ENCODE data around the gene OARD1.
"Not testable (repeated sequence)": the region's sequence is repeated elsewhere in the genome, so short reads cannot be mapped to it uniquely, and the experiment has no call there.

OARD1 gene, protein sequence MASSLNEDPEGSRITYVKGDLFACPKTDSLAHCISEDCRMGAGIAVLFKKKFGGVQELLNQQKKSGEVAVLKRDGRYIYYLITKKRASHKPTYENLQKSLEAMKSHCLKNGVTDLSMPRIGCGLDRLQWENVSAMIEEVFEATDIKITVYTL

DNA sequence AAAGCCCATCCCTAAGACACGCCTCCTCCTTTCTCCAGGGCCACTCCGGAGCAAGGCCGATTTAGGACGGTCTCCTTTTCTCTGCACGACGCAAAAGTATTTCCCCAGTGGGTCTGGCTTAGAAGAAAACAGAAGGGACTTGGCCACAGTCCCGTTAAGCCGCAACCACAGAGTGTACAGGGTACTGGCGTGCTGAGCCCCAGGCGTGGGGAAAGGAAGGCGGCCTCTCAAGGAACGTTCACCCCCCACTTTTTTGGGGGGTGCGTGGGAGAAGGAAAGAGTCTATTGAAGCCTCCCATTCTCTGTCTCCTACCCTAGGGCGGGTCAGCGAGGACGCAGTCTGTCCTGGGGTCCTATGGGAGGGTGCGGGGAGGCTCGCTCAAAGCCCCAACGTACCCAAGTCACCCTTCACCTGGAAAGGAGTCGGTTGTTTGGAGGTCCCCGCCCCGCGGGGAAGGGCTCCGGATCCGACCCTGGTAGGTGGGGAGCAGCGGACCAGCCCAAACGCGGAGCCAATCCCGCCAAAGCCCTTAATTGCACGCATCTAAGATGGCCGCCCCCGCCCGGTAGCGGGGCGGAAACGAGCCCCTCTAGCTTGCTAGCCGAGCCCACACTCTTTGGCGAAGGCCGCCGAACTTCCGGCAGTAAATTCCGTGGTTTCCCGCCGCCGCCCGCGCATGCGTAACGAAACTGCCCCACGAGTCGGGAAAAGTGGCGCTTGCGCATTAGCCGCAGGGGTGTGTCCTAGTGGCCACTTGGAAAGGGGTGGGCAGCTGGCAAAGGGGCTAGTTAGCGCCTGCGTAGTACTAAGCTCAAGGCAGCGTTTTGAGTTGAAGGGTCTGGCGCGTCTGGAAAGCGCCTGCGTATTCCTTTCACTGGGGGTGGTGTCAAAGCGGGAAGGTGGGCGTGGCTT lies at the start of gene OARD1:
Gene OARD1 (minus strand): TSS at position 434 of the 913 bp plus-strand sequence. CDS start 722 bp downstream, outside the sequence.
- DNase-seq = peak; percentile 100

DNA sequence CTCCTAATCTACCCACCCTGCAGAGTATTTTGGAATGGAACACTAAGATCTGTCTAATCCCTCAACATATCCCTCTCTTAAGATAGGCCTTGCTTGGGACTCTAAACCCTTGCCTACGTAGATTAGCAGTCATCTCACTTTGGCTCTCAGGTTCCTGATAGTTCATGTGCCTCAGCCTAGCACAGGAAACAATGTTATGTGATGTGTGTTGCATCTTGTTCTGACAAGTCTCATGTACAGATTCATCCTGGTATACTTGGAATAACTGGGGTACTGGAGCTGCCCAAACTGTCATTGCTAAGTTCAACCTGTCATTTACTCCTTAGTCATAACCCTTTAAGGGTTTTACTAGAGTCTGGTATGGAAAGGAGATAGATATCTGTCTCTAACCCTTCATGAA lies 47.9 kb upstream of the OARD1 start:
- no peak for DNase-seq

DNA sequence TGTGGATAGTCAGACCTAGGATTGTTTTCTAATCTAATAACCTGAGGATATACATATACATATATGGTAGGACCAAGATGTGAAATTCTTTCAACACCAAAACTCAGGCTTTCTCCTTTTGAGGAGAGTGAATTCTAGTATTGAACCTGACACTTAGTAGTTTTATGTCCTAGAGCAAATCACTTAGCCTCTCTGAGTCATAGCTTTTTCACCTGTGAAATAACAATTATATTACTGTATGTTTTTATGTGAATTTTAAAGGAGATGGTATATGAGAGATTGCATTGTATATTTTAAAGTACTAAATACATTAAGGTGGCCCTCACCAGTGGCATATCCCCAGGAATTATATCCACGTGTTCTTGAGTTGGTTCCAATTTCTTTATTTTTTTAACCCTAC lies 47.4 kb upstream of the OARD1 start:
- DNase-seq = no peak

DNA sequence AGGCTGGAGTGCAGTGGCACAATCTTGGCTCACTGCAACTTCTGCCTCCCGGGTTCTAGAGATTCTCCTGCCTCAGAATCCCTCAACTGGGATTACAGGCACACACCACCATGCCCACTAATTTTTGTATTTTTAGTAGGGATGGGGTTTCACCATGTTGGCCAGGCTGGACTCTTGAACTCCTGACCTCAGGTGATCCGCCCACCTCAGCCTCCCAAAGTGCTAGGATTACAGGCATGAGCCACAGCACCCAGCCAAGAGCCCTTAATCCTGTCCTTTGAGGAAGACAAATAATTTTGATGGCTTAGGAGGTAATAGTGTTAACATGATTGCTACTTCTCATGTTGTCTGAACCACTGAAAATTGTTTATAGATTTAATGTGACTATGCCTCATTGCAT lies 42.9 kb upstream of the OARD1 start:
- not testable (repeated sequence) for DNase-seq

DNA sequence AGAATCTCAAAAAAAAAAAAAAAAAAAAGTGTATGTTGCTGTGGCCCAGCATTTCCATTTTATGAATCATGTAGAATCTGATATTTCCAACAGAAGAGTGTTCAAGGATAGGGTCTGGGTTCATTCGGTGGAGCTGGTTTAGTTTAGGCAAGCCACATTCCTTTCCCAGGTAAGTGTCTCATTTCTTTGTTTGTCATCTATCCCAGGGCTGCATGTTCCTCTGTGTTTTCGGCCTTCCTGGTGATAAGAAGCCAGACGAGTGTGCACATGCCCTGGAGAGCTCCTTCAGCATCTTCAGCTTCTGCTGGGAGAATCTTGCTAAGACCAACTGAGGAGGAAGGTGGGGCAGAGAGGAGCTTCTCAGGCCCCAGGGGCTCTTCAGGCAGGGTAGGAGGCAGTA lies 38.9 kb upstream of the OARD1 start:
- no peak for DNase-seq

DNA sequence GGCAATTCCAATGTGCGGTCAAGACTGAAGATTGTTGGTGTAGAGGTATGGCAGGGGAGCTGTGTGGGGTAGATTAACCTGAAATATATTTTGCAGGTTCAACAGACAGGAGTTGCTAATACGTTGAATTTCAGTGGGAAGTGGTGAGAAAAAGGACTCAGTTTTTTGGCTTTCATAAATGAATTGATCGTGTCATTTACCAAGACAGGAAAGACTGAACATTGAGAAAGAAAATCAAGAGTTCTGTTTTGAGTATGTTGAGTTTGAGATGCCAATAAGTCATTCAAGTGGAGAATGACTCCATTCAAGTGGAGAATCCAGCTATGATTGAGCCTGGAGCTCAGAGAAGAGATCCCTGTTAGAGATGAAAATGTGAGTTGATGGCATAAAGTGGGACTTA lies 31.7 kb upstream of the OARD1 start:
- DNase-seq = no peak

DNA sequence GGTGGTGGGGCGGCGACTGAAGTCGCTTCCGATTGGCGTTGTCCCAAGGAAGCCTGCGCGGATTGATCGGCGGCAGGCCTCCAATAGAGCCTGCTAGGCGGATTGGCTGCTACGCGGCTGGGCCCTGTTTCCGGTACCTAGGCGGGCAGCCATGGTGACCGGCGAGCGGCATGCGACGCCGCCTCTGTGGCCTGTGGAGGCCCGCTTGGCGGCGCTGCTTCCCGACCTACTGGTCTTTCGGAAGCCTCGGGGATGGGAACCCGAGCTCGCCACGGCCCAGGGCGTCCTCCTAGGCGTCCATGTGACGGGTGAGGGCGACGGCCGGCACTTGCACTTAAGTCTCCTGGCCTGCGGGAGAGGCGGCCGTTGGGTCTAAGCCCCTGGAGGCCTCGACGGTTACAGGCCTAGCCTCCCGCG lies 28.7 kb upstream of the OARD1 start:
- no peak for DNase-seq

DNA sequence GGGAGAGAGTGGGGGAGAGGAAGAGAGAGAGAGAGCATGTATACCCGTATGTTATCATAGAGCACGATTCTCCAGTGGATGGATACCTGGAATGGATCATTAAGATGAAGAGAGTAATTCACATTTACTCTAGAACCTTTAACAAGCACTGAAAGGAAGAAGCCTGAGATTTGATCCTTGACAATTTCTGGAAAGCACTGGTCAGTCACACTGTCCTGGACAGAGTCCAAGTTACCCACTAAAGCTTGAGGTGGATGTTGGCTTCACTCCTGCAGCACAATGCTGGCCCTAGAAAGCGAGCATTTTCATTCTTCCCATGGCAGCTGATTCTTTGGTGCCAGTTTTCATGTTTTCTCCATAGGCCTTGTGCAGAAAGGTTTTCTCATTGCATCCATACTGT lies 26.2 kb upstream of the OARD1 start:
- DNase-seq = no peak

DNA sequence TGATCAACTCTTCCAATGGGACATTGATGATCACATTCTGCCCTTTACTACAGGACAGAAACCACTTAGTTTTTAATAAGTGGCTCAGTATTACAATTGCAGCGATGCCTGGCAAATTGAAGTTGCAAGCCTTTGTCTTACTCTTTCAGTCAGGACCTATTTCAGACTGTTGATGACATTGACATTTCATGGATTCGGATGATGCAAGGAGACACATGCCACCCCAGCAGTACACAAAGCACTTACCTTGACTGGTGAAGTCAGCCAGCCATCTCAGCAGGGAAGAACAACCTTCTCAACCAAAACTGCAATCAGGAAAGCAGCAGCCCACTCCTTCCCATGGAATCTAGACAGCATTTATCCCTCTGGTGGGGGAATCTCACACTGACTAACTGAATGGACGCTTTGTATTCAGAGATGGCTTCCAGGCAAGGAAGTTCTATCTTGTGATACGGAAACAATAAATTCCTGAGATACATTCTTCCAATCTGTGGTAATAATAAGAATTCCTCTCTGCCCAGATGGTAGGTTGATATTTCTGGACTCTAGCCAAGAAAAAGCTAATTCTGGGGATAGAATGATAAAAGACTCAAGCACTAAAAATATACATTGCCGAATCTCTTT lies 25.4 kb upstream of the OARD1 start:
- no peak for DNase-seq

DNA sequence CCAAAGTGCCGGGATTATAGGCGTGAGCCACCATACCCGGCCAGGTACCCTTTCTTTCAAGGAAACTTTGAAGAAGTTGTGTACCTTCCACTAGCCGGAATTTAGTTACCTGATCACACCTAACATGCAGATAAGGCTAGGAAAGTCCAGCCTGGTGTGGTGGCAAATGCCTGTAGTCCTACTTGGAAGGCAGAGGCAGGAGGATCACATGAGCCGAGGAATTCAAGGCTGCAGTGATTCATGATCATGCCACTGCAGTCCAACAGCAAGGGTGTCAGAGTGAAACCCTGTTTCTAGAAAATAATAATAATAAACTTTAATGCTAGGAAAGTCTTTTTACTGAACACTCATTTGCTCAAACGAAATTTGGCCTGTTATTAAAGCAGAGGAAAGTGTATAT lies 21.6 kb upstream of the OARD1 start:
- DNase-seq = no peak

DNA sequence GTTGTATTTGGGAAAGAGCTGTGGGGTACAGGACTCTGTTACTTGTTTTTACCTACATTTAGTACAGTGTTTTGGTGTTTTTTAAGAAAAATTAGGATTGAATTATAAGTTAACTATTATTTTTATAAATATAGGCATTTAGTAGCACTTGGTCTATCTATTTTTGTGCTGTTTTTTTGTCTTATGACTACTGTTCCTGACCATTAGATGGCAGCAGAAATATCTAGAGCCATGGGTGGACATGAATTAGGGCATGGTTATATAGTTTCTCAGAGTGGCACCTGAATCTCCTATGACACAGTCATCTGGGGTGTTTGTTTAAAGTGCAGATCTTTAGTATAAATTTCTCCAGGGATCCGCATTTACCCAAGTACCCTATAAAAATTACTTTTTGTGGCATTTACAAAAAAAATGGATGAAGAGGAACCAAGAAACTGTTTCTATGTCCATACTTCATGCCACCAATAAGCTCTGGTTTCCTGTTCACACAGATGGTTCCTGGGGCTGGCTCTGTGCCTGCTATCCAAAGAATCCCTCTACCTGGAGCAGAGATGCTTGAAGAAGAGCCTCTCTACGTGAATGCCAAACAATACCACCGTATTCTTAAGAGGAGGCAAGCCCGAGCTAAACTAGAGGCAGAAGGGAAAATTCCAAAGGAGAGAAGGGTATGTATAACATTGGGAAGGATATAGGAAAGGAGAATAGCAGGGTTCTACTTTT lies 20.4 kb upstream of the OARD1 start:
- no peak for DNase-seq

DNA sequence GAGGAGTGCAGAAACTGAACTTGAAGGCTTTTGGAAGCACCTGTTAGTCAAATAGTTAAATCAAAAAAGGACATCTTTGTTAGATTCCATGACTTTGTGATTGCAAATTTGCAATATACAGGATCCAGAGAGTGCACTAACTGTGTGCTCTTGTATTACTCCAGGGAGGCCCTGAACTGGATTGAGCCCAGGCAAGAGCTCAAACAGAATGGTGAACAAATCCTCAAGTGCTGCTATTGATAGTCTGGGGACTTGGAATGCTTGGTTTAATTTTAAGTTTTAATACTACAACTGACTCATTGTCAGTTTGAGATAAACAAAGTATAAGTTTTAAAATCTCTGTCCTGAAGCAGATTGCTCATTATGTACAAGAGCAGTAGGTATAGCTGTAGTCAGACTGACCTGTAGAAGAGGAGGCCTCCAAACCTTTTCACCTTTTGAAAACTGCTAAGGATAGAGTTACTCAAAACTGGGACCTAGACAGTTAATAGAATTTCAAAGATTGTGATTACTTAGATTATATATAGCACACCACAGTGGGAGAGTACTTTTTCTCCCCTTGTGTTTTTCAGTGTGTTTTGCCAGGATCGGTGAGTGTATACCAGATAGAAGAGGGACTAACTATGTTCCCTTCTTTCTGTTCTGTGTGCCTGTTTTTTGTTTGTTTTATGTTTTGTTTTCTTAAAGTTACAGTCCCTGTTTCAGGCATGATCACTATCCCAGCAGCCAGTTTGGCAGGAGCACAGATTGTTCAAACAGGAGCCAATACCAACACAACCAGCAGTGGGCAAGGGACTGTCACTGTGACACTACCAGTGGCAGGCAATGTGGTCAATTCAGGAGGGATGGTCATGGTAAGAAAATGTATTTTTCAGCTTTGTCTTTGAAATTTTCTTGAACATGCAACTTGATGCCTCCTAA lies 18.9 kb upstream of the OARD1 start:
- DNase-seq = no peak

DNA sequence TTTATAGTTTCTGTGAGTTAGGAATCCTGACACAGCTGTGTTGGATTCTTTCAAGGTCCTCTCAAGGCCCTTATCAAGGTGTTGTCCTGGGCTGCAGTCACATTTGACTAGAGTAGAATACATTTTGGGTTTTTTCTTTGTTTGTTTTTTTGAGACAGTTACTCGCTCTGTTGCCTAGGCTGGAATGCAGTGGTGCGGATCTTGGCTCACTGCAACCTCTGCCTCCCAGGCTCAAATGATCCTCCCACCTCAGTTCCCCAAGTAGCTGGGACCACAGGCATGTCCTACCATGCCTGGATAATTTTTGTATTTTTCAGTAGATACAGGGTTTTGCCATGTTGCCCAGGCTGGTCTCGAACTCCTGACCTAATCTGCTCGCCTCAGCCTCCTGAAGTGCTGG lies 16.3 kb upstream of the OARD1 start:
- DNase-seq = no peak

DNA sequence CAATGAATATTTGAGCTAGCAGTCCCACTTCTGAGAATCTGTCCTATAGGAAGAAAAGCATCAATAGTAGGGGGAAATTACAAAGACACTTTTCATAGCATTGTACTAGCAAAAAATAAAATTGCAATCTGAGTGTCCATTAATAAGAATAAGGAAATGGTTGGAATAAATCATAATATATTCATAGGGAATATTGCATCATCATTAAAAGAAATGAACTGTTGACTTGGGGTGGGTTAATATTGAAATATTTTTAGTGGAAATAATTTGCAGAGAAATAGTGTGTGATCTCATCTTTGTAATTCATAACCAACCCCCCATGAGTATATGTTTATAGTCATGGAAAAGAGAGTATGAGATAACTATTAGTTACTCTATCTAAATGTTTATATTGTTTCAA lies 13.0 kb upstream of the OARD1 start:
- no peak for DNase-seq

DNA sequence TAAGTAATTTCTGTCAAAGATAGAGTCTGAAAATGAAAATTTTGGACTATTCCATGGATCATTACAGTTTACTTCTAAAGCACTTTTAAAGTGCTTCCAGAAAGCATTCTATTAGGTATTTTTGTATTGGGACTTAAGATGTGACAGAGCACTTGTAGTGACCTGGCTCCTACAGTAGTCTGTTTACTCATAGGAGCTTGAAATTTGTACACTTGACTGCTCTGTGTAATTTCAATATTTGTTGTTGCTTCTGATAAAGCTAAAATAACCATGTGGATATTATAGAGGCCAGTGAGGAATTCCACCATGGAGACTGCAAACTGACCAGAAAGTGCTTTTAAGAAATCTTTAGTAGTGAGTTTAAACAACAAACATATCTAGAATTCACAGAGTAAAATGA lies 10.9 kb upstream of the OARD1 start:
- no peak for DNase-seq

DNA sequence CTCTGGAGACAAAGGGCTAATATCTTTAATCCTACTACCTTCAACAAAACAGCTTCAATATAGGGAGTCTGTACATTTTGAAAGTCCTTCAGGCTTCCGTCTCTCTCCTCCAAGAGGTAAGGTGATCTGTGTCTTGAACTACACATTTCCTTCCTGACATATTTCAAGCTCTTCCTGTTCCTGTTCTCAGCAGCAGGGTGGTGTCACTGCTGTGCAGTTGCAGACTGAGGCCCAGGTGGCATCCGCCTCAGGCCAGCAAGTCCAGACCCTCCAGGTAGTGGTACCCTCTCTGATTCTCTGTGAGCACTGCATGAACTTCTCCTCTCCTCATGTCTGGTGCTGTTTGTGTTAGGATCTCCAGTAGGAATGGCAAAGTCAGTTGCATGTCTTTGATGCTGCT lies 8.5 kb upstream of the OARD1 start:
- peak; percentile 71 for DNase-seq

DNA sequence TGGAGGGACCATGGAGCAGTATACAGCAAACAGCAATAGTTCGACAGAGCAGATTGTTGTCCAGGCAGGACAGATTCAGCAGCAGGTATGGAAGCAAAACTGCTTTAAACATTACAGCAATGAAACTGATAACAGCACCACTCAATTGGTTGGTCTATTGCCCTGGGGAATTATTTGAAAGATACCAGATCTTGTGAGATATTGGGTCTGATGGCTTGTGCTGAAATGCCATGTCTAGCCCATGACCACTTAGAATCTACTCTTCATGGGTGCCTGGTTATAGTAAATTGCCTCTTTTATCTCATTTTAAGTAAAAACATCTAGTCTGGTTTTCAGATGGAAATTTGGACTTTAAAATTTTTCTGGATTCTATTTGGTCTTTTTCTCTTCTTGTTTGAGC lies 6.9 kb upstream of the OARD1 start:
- DNase-seq = no peak

DNA sequence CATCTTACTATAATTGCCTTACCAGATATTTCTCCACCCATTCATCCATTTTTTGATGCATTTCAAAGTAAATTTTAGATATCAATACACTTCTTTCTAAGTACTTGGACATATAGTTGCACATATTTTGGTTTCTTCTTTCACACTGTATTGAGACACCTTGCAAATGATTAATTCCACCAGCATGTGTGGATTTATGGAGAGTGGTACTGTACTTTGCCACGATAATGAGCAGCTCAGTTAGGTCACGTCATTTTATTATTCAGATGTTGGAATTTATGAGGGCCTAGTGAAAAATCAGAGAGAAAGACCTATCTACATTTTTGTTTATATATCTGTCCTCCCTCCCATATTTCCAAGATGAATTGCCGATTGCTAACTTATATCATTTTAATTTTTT lies 5.9 kb upstream of the OARD1 start:
- DNase-seq = no peak

DNA sequence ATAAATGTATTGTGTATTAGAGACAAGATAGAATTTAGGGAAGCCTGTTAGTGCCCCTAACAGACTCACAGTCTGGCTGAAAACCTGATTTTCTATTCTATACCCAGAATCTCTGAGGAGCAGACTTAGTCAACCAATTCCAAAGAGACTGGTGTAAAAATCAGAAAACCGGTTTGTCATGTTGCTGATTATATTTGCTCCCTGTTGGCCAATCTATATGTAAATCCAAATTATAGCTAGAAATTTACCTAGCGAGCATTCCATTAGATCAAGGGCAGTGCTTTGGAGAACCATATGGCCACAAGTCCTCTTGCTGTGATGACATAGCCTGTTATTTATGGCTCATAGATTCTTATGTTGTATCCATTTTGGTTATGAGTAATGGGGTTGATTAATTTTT lies 5.4 kb upstream of the OARD1 start:
- no peak for DNase-seq

DNA sequence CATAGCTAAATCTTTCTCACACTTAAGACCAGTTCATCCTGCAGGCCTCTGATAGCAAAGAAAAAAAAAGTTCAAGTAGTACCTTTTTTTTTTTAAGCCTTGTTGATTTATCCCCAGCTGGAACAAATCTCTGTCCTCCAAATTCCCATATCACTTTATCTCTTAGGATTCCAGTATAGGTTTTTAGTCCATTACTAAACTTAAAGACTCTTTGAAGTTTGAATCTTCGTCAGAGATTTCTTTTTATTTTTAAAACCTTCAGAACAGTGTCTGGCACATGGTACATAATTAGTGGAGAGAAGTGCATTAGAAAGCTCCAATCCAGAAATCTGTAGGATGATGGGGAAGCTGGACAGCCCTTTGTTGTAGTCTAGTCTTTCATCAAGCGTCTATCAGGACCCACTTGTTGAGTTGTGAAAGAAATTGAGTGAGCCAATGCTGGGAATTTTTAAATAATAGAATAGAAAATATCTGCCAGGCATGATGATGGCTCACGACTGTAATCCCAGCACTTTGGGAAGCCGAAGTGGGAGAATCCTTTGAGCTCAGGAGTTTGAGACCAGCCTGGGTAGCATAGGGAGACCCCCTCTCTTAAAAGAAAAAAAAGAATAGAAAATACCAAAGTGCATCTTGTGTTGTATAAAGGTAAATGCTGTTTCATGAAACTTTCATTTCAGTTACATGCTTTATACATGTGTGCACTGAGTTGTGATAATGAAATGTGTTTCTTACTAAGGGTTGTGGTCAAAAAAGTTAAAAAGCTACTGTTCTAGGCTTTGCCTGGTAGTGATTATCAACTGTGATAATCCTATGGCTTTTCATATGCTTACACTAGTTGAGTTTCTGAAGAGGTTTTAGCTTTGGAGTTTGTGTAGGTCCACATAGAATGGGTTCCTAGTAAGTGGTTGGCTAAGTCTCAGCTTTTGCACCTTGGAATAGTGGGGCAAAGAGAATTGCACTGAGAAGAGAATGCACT lies 3.8 kb upstream of the OARD1 start:
- DNase-seq = no peak
